K562 (cell line): ENCODE data around the gene AACS. TPM values are rescaled to one million over a fixed set of nuclear protein-coding genes. Genes with fewer than 3 reads are reported as not detected.

Experiments used
- ATAC-seq: fragments of 200-7000 bp; cut with Tn5 transposase; 3 replicates; pipeline ENCODE4 v1.9.1; 2020; ENCODE audit warnings: moderate library complexity
- BruUV-seq: library from RNA; stranded (reverse); fragments of 400-500 nt; replicated peaks from 2 replicates; lab custom pipeline; 2021; lab: Mats Ljungman, UMichigan
- CTCF ChIA-PET: fragments of 300-600 bp; formaldehyde crosslinking; extraction: SDS; loops from one replicate; lab custom pipeline; 2021; ENCODE audit warnings: low intra/inter-chr PET ratio; lab: Yijun Ruan, JAX
- POLR2A ChIA-PET: fragments of 300-600, 350-650 bp; sonication (Branson Sonifier 250); formaldehyde crosslinking; extraction: SDS; loops from one replicate; lab custom pipeline; 2021; ENCODE audit warnings: antibody characterized with exemption, inconsistent platforms; lab: Yijun Ruan, JAX
- DNase-seq, 4 experiments: peaks; one replicate each; pipeline versions ENCODE4 v3.0.0 to v3.0.0-alpha.2; 2011 to 2018; ENCODE audit warnings: low spot score in 3 of 4, mixed read lengths in 3 of 4; ENCODE audit errors: extremely low read depth in 1 of 4
- FAIRE-seq: peaks from 2 replicates; lab custom pipeline; 2011; peaks lifted over from hg19 to GRCh38; lab: Jason Lieb, UNC
- H2AFZ ChIP-seq: 2 replicates; pipeline ENCODE4 v1.6.0; 2011; ENCODE audit warnings: low read depth, low read length, control low read depth, inconsistent platforms
- H3K27ac ChIP-seq: fragments of 200-600 bp; 3 replicates; pipeline ENCODE4 v1.8.0; 2011; ENCODE audit warnings: low read depth, mild to moderate bottlenecking, control low read depth, inconsistent platforms, low read length, moderate library complexity, mixed read lengths; ENCODE audit errors: extremely low read depth
- H3K27me3 ChIP-seq, 2 experiments: fragments of 300-600 bp in 1 of 2; 2 replicates in 1 of 2; 3 replicates in 1 of 2; pipeline versions ENCODE4 v1.6.0 to v1.8.0; 2011; ENCODE audit warnings: inconsistent platforms in 2 of 2, low read length in 2 of 2, mild to moderate bottlenecking in 1 of 2, mixed read lengths in 1 of 2, moderate library complexity in 1 of 2; ENCODE audit not compliant: control insufficient read depth in 2 of 2, insufficient read depth in 2 of 2
- H3K36me3 ChIP-seq: fragments of 300-600 bp; 3 replicates; pipeline ENCODE4 v1.8.0; 2011; ENCODE audit warnings: mild to moderate bottlenecking, low read length, inconsistent platforms; ENCODE audit not compliant: control insufficient read depth, insufficient read depth
- H3K4me1 ChIP-seq, 2 experiments: fragments of 200-600 bp in 1 of 2; replicated peaks in 1 of 2; 2 replicates in 1 of 2; 3 replicates in 1 of 2; pipeline versions ENCODE4 v1.5.1 to v1.8.0; 2011; ENCODE audit warnings: inconsistent platforms in 2 of 2, low read length in 2 of 2, mild to moderate bottlenecking in 1 of 2, mixed read lengths in 1 of 2, moderate library complexity in 1 of 2; ENCODE audit not compliant: control insufficient read depth in 2 of 2, insufficient read depth in 2 of 2
- H3K4me2 ChIP-seq: 2 replicates; pipeline ENCODE4 v1.6.1; 2011; ENCODE audit warnings: low read length, control low read depth, inconsistent platforms, mixed read lengths; ENCODE audit not compliant: insufficient read depth
- H3K4me3 ChIP-seq: fragments of 200-600 bp; sonication (generic), shearing (Covaris generic); 2 replicates; pipeline ENCODE4 v1.5.1; 2016; ENCODE audit warnings: control low read depth, inconsistent platforms
- H3K79me2 ChIP-seq: fragments of 200-600 bp; 3 replicates; pipeline ENCODE4 v1.8.0; 2011; ENCODE audit warnings: low read length, inconsistent platforms; ENCODE audit not compliant: control insufficient read depth, insufficient read depth
- H3K9ac ChIP-seq, 2 experiments: 2 replicates each; pipeline versions ENCODE4 v1.6.0 to v1.6.1; 2011; ENCODE audit warnings: low read depth in 2 of 2, low read length in 2 of 2, control low read depth in 1 of 2, inconsistent platforms in 1 of 2, mild to moderate bottlenecking in 1 of 2, mixed read lengths in 1 of 2; ENCODE audit not compliant: insufficient read depth in 1 of 2
- H3K9me1 ChIP-seq: one replicate; pipeline ENCODE4 v1.6.0; 2011; ENCODE audit warnings: inconsistent platforms, mild to moderate bottlenecking, low read length, moderate library complexity; ENCODE audit not compliant: control insufficient read depth, insufficient read depth
- H3K9me3 ChIP-seq: replicated peaks from 2 replicates; pipeline ENCODE4 v1.5.1; 2011; ENCODE audit warnings: low read depth, low read length, inconsistent platforms; ENCODE audit not compliant: control insufficient read depth, insufficient read depth
- H4K20me1 ChIP-seq: replicated peaks from 2 replicates; pipeline ENCODE4 v1.6.1; 2011; ENCODE audit warnings: low read length, inconsistent platforms, mixed read lengths; ENCODE audit not compliant: control insufficient read depth, insufficient read depth
- ADNP ChIP-seq: fragments of 200-800 bp; sonication (Bioruptor generic); IDR thresholded peaks from 2 replicates; pipeline ENCODE4 v1.6.1; 2016; ENCODE audit warnings: missing genetic modification characterization, missing compliant biosample characterization
- ASH1L ChIP-seq: fragments of 450-650 bp; IDR thresholded peaks from 2 replicates; pipeline ENCODE4 v1.6.1; 2018; ENCODE audit warnings: borderline replicate concordance, mild to moderate bottlenecking, low read depth; ENCODE audit not compliant: partially characterized antibody
- BCL6 ChIP-seq: fragments of 250-450 bp; sonication (Bioruptor Pico); IDR thresholded peaks from 2 replicates; pipeline ENCODE4 v1.4.0; 2020
- BCOR ChIP-seq: fragments of 450-650 bp; IDR thresholded peaks from 2 replicates; pipeline ENCODE4 v1.6.1; 2016
- CHCHD3 ChIP-seq: fragments of 250-450 bp; sonication (Bioruptor Pico); IDR thresholded peaks from 2 replicates; pipeline ENCODE4 v2.1.2; 2022; ENCODE audit warnings: mild to moderate bottlenecking
- MCM3 ChIP-seq: fragments of 450-650 bp; IDR thresholded peaks from 2 replicates; pipeline ENCODE4 v1.6.1; 2016
- MCM7 ChIP-seq, 2 experiments: fragments of 450-650 bp; IDR thresholded peaks; 2 replicates each; pipeline ENCODE4 v1.6.1; 2016 to 2018
- RBM25 ChIP-seq: fragments of 200-400 bp; formaldehyde crosslinking; IDR thresholded peaks from 2 replicates; pipeline ENCODE4 v1.6.1; 2018; ENCODE audit warnings: low read length, low read depth, moderate library complexity; ENCODE audit not compliant: severe bottlenecking
- STAT5B ChIP-seq: fragments of 250-450 bp; sonication (Bioruptor Pico); IDR thresholded peaks from 2 replicates; pipeline ENCODE4 v1.8.0; 2021; ENCODE audit warnings: mild to moderate bottlenecking, inconsistent platforms
- TAF15 ChIP-seq: fragments of 200-400 bp; formaldehyde crosslinking; IDR thresholded peaks from 2 replicates; pipeline ENCODE4 v1.6.1; 2017; ENCODE audit warnings: mild to moderate bottlenecking, low read depth, low read length, moderate library complexity
- TBP ChIP-seq: optimal IDR thresholded peaks from 2 replicates; pipeline ENCODE3; 2011; ENCODE audit warnings: low read depth, low read length, improper control_type of control experiment
- ZNF133 ChIP-seq: fragments of 250-450 bp; sonication (Bioruptor Pico); IDR thresholded peaks from 2 replicates; pipeline ENCODE4 v1.4.0; 2020; ENCODE audit warnings: mild to moderate bottlenecking
- ZNF282 ChIP-seq: sonication (generic); formaldehyde crosslinking; IDR thresholded peaks from 2 replicates; pipeline ENCODE4 v1.8.1; 2023; ENCODE audit warnings: missing genetic modification reagents
- ZNF347 ChIP-seq: fragments of 450-650 bp; formaldehyde crosslinking; IDR thresholded peaks from 2 replicates; pipeline ENCODE4 v1.4.0; 2020; ENCODE audit warnings: low read depth, mild to moderate bottlenecking, moderate library complexity
- ZNF407 ChIP-seq: fragments of 450-650 bp; IDR thresholded peaks from 2 replicates; pipeline ENCODE4 v1.6.1; 2016; ENCODE audit warnings: low read depth
- WGBS: fragments of 100-300 bp; shearing (Covaris generic); methylation state at CpG from one replicate; pipeline ENCODE4 v1.1.6; 2016; ENCODE audit warnings: low coverage, mixed read lengths; ENCODE audit not compliant: insufficient coverage; ENCODE audit errors: missing lambda C conversion rate; 5-methylcytosine and 5-hydroxymethylcytosine counted together
- in situ Hi-C: fragments of 300-500 bp; cut with MboI; formaldehyde crosslinking; loops from 4 replicates; pipeline ENCODE4 v1.15.0; 2018; ENCODE audit warnings: inconsistent platforms, mixed read lengths
- intact Hi-C: fragments of 100-400 bp; cut with micrococcal nuclease; formaldehyde crosslinking; loops from 2 replicates; pipeline ENCODE4 v1.14.2; 2022
- polyA plus RNA-seq, 8 experiments: library from polyadenylated mRNA; depleted of rRNA in 4 of 8; stranded (reverse) in 5 of 8; unstranded in 3 of 8; fragments of >200 nt; fragmentation: Nextera tagmentation in 2 of 8; fragmentation: Illumina TruSeq in 1 of 8; extraction: Ambion mirVana in 2 of 8; extraction: Trizol in 1 of 8; gene quantifications; 2 replicates each; pipeline versions ENCODE4 v1.2.1 to v1.2.3, GENCODE V29; 2011 to 2014; ENCODE audit warnings: inconsistent platforms in 1 of 8, missing spikeins in 1 of 8
- total RNA-seq, 7 experiments: library from RNA; depleted of rRNA in 6 of 7; stranded (reverse); fragments of >200 nt in 6 of 7; fragmentation: Illumina TruSeq in 2 of 7; extraction: Trizol in 2 of 7; gene quantifications; 2 replicates each; pipeline versions ENCODE4 v1.2.1 to v1.2.3, GENCODE V29; 2011 to 2021; ENCODE audit warnings: low replicate concordance in 1 of 7
- TF ChIP-seq, protein P1 (sequence below): fragments of 250-450 bp; sonication (Bioruptor Pico); IDR thresholded peaks from 2 replicates; pipeline ENCODE4 v1.4.0; 2020; ENCODE audit warnings: mild to moderate bottlenecking

Gene AACS
- total and polyA plus RNA-seq, 9 of the 15 experiments (the other 6 are each of a cell fraction or from before 2014, with no cell fraction given) = 2.4 to 13.0 (median 6.0) TPM

GRCh38 chr12:125192690-125193221 lies 127.5 kb downstream of the AACS start:
- H4K20me1 ChIP-seq = peaks cover 4% of the 10 kb centered on the region; the same call in 1 of the 2 replicates
- H3K4me2 ChIP-seq = no peak overlapping the region
- no peak overlapping the region for H3K9ac ChIP-seq
- intact Hi-C loops = no loop called here
- H3K36me3 ChIP-seq = no peaks in the 10 kb centered on the region
- no peak overlapping the region for H3K4me3 ChIP-seq
- DNase-seq (no peak), FAIRE-seq (no peak), ATAC-seq (no peak)
- no peaks in the 10 kb centered on the region for H3K79me2 ChIP-seq
- 4% methylated on average over 9 of the region's 9 CpGs for WGBS
- no peaks in the 10 kb centered on the region; a peak in 1 of 5 replicates for H3K4me1 ChIP-seq
- H3K27me3 ChIP-seq = peaks cover 13 to 38% of the 10 kb centered on the region in 2 experiments; a peak in 4 of 5 replicates
- ChIA-PET POLR2A (interaction anchor here (0.5 to 0.6 kb wide), 2 partner anchors 215 to 1595 kb away, joined by 4 to 5 read pairs; no protein-coding TSS in a partner anchor), CTCF (no interaction called here)
- no peak overlapping the region for H3K27ac ChIP-seq
- no TSS peak for BruUV-seq
- no peak overlapping the region for H2AFZ ChIP-seq
- no peaks in the 10 kb centered on the region for H3K9me3 ChIP-seq
- H3K9me1 ChIP-seq = no peaks in the 10 kb centered on the region
- in situ Hi-C loops = no loop called here
- TF ChIP-seq ASH1L (no peak), CHCHD3 (CRISPR knock-in tag) (no peak), ZNF407 (no peak), RBM25 (peak; percentile 81), TBP (no peak), ZNF133 (CRISPR knock-in tag) (no peak), MCM3 (no peak), TAF15 (no peak), ADNP (tag) (0 out of 2 replicates have a peak, but pooled peaks have one; percentile 11), MCM7 (IDR thresholded peaks at IDR 0.05) (no peak), BCL6 (CRISPR knock-in tag) (no peak), ZNF347 (CRISPR knock-in tag) (no peak), ZNF282 (CRISPR knock-in tag) (no peak), STAT5B (CRISPR knock-in tag) (no peak), BCOR (peak; percentile 57; the same call in 1 of the 2 replicates)
- TF ChIP-seq, protein P1, sequence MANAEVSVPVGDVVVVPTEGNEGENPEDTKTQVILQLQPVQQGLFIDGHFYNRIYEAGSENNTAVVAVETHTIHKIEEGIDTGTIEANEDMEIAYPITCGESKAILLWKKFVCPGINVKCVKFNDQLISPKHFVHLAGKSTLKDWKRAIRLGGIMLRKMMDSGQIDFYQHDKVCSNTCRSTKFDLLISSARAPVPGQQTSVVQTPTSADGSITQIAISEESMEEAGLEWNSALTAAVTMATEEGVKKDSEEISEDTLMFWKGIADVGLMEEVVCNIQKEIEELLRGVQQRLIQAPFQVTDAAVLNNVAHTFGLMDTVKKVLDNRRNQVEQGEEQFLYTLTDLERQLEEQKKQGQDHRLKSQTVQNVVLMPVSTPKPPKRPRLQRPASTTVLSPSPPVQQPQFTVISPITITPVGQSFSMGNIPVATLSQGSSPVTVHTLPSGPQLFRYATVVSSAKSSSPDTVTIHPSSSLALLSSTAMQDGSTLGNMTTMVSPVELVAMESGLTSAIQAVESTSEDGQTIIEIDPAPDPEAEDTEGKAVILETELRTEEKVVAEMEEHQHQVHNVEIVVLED = no peak
